SK-N-SH treated with all-trans-retinoic acid at 6 μM for 48 hours (cell line): ENCODE data around the gene FGFRL1.

ENCODE experiments used
- ATAC-seq: fragments of 200-7000 bp; cut with Tn5 transposase; 3 replicates; pipeline ENCODE4 v1.9.1; 2020; ENCODE audit warnings: mild to moderate bottlenecking, moderate library complexity
- ARNTL ChIP-seq: fragments of 450-650 bp; formaldehyde crosslinking; IDR thresholded peaks from 2 replicates; pipeline ENCODE4 v1.5.0; 2020; ENCODE audit warnings: low read depth, mild to moderate bottlenecking, moderate library complexity, borderline replicate concordance
- BACH2 ChIP-seq: fragments of 250-450 bp; sonication (Bioruptor Pico); IDR thresholded peaks from 2 replicates; pipeline ENCODE4 v1.9.0; 2021; ENCODE audit warnings: mild to moderate bottlenecking, borderline replicate concordance
- CSDC2 ChIP-seq: fragments of 250-450 bp; sonication (Bioruptor Pico); IDR thresholded peaks from 2 replicates; pipeline ENCODE4 v1.5.0; 2020; ENCODE audit warnings: mild to moderate bottlenecking, moderate library complexity
- ESRRG ChIP-seq: fragments of 250-450 bp; sonication (Bioruptor Pico); IDR thresholded peaks from 2 replicates; pipeline ENCODE4 v1.6.1; 2021; ENCODE audit warnings: mild to moderate bottlenecking
- GLIS3 ChIP-seq: fragments of 250-450 bp; sonication (Bioruptor Pico); IDR thresholded peaks from 2 replicates; pipeline ENCODE4 v1.5.0; 2020; ENCODE audit warnings: mild to moderate bottlenecking, moderate library complexity
- ISL1 ChIP-seq: fragments of 250-450 bp; sonication (Bioruptor Pico); IDR thresholded peaks from 2 replicates; pipeline ENCODE4 v2.1.2; 2022; ENCODE audit warnings: mild to moderate bottlenecking, moderate library complexity
- OSR1 ChIP-seq: fragments of 250-450 bp; sonication (Bioruptor Pico); IDR thresholded peaks from 2 replicates; pipeline ENCODE4 v1.8.0; 2022; ENCODE audit warnings: moderate library complexity, mild to moderate bottlenecking, inconsistent platforms
- PPARA ChIP-seq: fragments of 250-450 bp; sonication (Bioruptor Pico); IDR thresholded peaks from 2 replicates; pipeline ENCODE4 v1.5.0; 2020; ENCODE audit warnings: mild to moderate bottlenecking, borderline replicate concordance
- RARB ChIP-seq: fragments of 250-450 bp; sonication (Bioruptor Pico); IDR thresholded peaks from 2 replicates; pipeline ENCODE4 v1.8.0; 2021; ENCODE audit warnings: mild to moderate bottlenecking, moderate library complexity
- SNAI2 ChIP-seq: fragments of 250-450 bp; sonication (Bioruptor Pico); IDR thresholded peaks from 2 replicates; pipeline ENCODE4 v1.5.0; 2020; ENCODE audit warnings: mild to moderate bottlenecking, moderate library complexity
- TCF4 ChIP-seq: fragments of 250-450 bp; sonication (Bioruptor Pico); IDR thresholded peaks from 2 replicates; pipeline ENCODE4 v1.8.0; 2021; ENCODE audit warnings: mild to moderate bottlenecking, moderate library complexity, borderline replicate concordance
- TOX ChIP-seq: fragments of 250-450 bp; sonication (Bioruptor Pico); IDR thresholded peaks from 2 replicates; pipeline ENCODE4 v1.8.0; 2021; ENCODE audit warnings: mild to moderate bottlenecking, moderate library complexity, borderline replicate concordance
- ZFP3 ChIP-seq: fragments of 250-450 bp; sonication (Bioruptor Pico); IDR thresholded peaks from 2 replicates; pipeline ENCODE4 v1.5.0; 2020; ENCODE audit warnings: mild to moderate bottlenecking, moderate library complexity
- ZFP30 ChIP-seq: fragments of 450-650 bp; formaldehyde crosslinking; IDR thresholded peaks from 2 replicates; pipeline ENCODE4 v1.5.0; 2022; ENCODE audit warnings: mild to moderate bottlenecking, moderate library complexity
- ZNF565 ChIP-seq: fragments of 450-650 bp; formaldehyde crosslinking; conservative IDR thresholded peaks from 2 replicates; pipeline ENCODE4 v1.5.0; 2020; ENCODE audit warnings: low read depth, mild to moderate bottlenecking, moderate library complexity
- ZNF70 ChIP-seq: fragments of 450-650 bp; formaldehyde crosslinking; IDR thresholded peaks from 2 replicates; pipeline ENCODE4 v1.5.0; 2020; ENCODE audit warnings: mild to moderate bottlenecking, moderate library complexity
- ZNF8 ChIP-seq: fragments of 450-650 bp; formaldehyde crosslinking; IDR thresholded peaks from 2 replicates; pipeline ENCODE4 v1.5.0; 2020; ENCODE audit warnings: mild to moderate bottlenecking, moderate library complexity
- TF ChIP-seq, protein P1 (sequence below): fragments of 250-450 bp; sonication (Bioruptor Pico); IDR thresholded peaks from 2 replicates; pipeline ENCODE4 v1.5.1; 2021; ENCODE audit warnings: mild to moderate bottlenecking, moderate library complexity
- TF ChIP-seq, protein P2 (sequence below): fragments of 250-450 bp; sonication (Bioruptor Pico); IDR thresholded peaks from 2 replicates; pipeline ENCODE4 v1.5.1; 2020; ENCODE audit warnings: low read depth, mild to moderate bottlenecking, moderate library complexity
- TF ChIP-seq, protein P3 (sequence below): fragments of 250-450 bp; sonication (Bioruptor Pico); IDR thresholded peaks from 2 replicates; pipeline ENCODE4 v1.8.0; 2021; ENCODE audit warnings: low read depth, mild to moderate bottlenecking, moderate library complexity, borderline replicate concordance

FGFRL1 gene

DNA sequence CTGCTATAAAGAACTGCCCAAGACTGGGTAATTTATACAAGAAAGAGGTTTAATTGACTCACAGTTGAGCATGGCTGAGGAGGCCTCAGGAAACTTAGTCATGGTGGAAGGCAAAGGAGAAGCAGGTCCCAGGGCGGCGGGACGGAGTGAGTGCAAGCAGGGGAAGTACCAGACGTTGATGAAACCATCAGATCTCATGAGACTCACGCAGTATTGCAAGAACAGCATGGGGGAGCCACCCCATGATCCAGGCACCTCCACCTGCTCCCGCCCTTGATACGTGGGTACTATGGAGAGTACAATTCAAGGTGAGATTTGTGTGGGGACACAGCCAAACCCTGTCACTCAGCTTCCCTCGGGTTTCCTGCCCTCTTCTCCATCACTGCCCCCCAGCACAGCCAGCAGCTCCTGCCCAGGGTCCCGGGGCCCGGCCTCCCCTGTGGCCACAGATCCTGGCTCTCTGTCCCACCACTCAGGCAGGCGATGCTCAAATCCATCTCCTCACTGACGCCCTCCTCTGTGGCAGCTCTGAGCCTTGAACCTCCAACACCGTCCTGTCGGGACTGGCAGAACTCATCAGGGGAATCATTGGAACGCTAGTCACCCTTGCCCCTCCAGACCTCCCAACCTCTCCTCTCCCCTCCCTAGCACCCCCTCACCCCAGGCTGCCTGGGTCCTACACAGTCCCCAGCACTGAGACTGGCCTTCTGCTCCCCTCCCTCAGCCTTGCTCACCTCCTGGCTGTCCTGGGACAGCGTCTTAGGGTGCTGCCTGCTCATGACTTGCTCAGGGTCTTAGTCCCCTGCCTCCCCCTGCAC, 37.6 kb downstream of the FGFRL1 start (continued):
- TF ChIP-seq, protein P1, sequence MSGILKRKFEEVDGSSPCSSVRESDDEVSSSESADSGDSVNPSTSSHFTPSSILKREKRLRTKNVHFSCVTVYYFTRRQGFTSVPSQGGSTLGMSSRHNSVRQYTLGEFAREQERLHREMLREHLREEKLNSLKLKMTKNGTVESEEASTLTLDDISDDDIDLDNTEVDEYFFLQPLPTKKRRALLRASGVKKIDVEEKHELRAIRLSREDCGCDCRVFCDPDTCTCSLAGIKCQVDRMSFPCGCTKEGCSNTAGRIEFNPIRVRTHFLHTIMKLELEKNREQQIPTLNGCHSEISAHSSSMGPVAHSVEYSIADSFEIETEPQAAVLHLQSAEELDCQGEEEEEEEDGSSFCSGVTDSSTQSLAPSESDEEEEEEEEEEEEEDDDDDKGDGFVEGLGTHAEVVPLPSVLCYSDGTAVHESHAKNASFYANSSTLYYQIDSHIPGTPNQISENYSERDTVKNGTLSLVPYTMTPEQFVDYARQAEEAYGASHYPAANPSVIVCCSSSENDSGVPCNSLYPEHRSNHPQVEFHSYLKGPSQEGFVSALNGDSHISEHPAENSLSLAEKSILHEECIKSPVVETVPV, result no peak
- TF ChIP-seq, protein P2, sequence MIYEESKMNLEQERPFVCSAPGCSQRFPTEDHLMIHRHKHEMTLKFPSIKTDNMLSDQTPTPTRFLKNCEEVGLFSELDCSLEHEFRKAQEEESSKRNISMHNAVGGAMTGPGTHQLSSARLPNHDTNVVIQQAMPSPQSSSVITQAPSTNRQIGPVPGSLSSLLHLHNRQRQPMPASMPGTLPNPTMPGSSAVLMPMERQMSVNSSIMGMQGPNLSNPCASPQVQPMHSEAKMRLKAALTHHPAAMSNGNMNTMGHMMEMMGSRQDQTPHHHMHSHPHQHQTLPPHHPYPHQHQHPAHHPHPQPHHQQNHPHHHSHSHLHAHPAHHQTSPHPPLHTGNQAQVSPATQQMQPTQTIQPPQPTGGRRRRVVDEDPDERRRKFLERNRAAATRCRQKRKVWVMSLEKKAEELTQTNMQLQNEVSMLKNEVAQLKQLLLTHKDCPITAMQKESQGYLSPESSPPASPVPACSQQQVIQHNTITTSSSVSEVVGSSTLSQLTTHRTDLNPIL (CRISPR knock-in tag), result no peak
- TF ChIP-seq BACH2 (CRISPR knock-in tag), result no peak
- no peak for TF ChIP-seq TCF4
- TF ChIP-seq ZNF8 (CRISPR knock-in tag), result no peak
- TF ChIP-seq ZFP30 (CRISPR knock-in tag), result no peak
- TF ChIP-seq RARB (CRISPR knock-in tag), result no peak
- no peak for TF ChIP-seq GLIS3 (CRISPR knock-in tag)
- TF ChIP-seq ZNF70 (CRISPR knock-in tag), result no peak
- TF ChIP-seq ESRRG (CRISPR knock-in tag), result no peak
- TF ChIP-seq ZFP3 (CRISPR knock-in tag), result no peak
- TF ChIP-seq PPARA (CRISPR knock-in tag), result no peak

DNA sequence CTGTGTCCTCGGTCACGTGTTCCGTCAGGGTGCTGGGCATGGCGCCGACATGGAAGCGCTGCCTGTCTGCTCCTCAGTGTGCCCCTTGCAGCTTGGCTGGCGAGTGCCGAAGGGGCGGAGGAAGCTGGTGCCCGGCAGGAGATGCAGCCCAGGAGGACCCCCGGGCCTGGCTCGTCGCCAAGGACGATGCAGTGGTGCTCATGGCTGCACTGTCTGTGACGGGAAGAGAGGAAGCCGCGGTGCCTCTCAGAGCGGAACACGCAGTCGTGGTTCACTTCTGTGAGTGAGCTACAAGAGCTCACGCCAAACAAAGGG, 38.1 kb downstream of the FGFRL1 start:
- no peak for ATAC-seq
- no peak for TF ChIP-seq ZNF70 (CRISPR knock-in tag)
- TF ChIP-seq, protein P2 (CRISPR knock-in tag), result no peak
- no peak for TF ChIP-seq PPARA (CRISPR knock-in tag)
- no peak for TF ChIP-seq SNAI2
- TF ChIP-seq GLIS3 (CRISPR knock-in tag), result no peak
- no peak for TF ChIP-seq ZNF8 (CRISPR knock-in tag)

DNA sequence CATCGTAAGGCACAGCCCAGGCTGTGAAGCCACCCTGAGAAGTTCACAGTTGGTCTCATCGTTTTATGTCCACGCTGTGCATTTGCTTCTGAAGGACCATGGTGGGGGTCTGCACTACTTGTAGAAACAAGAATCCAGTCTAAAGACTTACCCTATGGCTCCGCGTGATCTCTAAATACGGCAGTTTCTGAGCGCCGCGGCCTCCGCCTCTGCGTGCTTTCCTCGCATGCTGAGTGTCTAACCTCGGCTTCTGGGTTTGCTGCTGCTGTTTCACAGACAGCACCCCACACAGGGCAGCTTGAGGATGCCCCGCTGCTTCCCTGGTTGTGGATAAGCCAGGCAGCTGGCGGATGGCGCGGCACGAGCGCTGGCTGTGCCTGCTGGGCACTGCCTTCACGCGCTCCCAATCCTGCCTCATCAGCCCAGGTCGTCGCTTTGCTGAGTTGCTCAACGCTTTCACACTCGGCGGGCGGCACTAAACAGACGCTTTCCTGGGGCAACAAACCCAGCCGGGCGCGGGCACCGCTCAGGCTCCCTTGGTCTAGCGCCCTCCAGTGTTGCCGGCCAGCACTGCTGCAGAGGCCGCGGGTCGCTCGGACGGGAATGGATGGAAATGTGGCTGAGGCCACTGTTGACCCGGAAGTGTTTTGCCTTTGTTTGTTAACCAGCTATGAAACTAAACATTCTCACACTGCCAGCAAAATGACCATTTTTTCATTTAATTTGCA, 39.2 kb downstream of the FGFRL1 start:
- no peak for ATAC-seq
- TF ChIP-seq PPARA (CRISPR knock-in tag), result no peak
- TF ChIP-seq TOX (CRISPR knock-in tag), result no peak
- TF ChIP-seq ARNTL (CRISPR knock-in tag), result no peak
- no peak for TF ChIP-seq ESRRG (CRISPR knock-in tag)
- no peak for TF ChIP-seq ZFP30 (CRISPR knock-in tag)
- TF ChIP-seq ISL1 (CRISPR knock-in tag), result no peak
- TF ChIP-seq BACH2 (CRISPR knock-in tag), result no peak
- TF ChIP-seq ZNF565 (CRISPR knock-in tag), result no peak
- TF ChIP-seq, protein P1, result no peak
- no peak for TF ChIP-seq ZNF70 (CRISPR knock-in tag)
- TF ChIP-seq CSDC2 (CRISPR knock-in tag), result no peak
- no peak for TF ChIP-seq ZNF8 (CRISPR knock-in tag)
- TF ChIP-seq GLIS3 (CRISPR knock-in tag), result no peak
- no peak for TF ChIP-seq ZFP3 (CRISPR knock-in tag)
- no peak for TF ChIP-seq OSR1 (CRISPR knock-in tag)
- TF ChIP-seq, protein P3, sequence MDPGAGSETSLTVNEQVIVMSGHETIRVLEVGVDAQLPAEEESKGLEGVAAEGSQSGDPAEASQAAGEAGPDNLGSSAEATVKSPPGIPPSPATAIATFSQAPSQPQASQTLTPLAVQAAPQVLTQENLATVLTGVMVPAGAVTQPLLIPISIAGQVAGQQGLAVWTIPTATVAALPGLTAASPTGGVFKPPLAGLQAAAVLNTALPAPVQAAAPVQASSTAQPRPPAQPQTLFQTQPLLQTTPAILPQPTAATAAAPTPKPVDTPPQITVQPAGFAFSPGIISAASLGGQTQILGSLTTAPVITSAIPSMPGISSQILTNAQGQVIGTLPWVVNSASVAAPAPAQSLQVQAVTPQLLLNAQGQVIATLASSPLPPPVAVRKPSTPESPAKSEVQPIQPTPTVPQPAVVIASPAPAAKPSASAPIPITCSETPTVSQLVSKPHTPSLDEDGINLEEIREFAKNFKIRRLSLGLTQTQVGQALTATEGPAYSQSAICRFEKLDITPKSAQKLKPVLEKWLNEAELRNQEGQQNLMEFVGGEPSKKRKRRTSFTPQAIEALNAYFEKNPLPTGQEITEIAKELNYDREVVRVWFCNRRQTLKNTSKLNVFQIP (CRISPR knock-in tag), result no peak
- TF ChIP-seq TCF4, result no peak
- no peak for TF ChIP-seq RARB (CRISPR knock-in tag)
- TF ChIP-seq, all 23 proteins: peak for 0
